GM18907 (cell line): ENCODE data around the gene HSPB6.
"Not testable (repeated sequence)": the region's sequence is repeated elsewhere in the genome, so short reads cannot be mapped to it uniquely, and the experiment has no call there.

Experiments used
- ATAC-seq: cut with Tn5 transposase; IDR thresholded peaks from one replicate; pipeline ENCODE4 v1.9.1; 2021; ENCODE audit warnings: mild to moderate bottlenecking, moderate library complexity; ENCODE audit not compliant: unreplicated experiment

The HSPB6 gene, protein sequence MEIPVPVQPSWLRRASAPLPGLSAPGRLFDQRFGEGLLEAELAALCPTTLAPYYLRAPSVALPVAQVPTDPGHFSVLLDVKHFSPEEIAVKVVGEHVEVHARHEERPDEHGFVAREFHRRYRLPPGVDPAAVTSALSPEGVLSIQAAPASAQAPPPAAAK

DNA sequence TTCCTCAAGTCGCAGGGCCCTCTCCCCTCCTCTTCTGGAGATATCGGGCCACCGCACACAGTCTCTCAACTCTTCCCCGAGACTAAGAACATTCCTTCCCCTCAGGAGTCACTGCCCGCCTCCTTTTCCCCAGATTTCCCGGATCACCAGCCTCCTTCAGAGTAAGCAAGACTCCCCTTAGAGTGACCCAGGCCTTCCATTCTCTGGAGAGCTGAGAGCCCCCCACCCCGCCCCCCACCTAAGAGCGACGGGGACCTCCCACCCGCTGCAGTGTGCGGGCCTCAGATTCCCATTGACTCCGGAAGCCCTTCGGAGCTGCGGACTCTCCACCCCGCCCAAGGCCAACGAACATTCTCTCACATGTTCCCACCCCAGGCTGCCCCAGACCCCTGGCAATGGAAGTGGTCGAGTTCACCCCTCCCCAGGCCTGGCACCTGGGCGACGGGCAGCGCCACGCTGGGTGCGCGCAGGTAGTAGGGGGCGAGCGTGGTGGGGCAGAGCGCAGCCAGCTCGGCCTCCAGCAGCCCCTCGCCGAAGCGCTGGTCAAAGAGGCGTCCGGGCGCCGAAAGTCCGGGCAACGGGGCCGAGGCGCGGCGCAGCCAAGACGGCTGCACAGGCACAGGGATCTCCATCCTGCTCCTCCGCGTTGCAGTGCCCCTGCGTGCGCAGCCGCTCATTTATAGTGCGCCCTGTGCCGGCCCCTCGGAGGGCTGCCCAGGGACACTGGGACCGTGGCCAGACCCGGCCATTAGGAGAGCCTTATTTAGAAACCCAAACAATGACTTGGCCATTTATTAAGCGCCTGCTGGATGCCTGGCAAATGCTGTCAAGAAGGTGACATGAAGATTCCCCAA is at the start of gene HSPB6:
Gene HSPB6, minus strand, starts transcription at position 653 of the 854 bp plus-strand sequence. Its CDS starts 21 bp downstream, at position 632.
- ATAC-seq, result no peak

DNA sequence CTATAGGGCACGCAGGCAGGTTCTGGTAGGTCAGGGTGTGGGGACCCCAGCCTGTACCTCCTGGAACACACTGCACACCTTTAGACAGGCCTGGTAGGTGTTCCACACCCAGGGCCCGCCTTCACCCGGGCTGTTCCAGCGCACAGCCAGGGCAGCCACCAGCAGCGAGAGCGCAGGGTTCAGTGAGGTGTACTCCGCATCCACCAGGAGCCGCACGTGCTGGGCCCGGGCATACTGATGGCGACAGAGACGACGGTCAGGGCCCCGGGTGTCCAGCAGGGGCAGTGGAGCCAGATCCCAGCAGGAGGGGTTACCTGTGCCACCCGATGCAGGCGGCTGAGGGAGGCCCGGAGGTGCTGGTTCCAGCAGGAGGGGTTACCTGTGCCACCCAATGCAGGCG is 49.8 kb upstream of the HSPB6 start:
- no peak for ATAC-seq

DNA sequence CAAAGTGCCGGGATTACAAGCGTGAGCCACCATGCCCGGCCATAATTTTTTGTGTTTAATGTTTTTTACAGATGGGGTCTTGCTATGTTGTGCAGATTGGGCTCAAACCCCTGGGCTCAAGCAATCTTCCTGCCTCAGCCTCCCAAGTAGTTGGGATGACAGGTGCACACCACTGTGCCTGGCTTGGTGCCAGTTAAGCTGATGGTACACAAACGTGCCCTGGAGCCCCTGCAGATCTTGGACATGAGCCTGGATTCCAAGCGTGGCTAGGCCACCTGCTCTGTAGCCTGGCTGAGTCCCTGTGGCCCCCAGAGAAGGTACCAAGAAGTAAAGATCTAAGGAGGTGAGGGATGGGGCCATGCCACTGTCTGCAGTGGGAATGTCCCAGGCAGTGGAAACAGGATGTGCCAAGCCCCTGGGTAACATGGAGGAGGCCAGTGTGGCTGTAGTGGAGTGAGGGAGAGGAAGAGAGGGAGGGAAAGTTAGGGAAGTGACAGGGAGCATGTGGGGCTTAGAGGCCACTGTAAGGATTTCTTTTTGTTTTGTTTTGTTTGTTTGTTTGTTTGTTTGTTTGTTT is 48.8 kb upstream of the HSPB6 start:
- no peak for ATAC-seq

DNA sequence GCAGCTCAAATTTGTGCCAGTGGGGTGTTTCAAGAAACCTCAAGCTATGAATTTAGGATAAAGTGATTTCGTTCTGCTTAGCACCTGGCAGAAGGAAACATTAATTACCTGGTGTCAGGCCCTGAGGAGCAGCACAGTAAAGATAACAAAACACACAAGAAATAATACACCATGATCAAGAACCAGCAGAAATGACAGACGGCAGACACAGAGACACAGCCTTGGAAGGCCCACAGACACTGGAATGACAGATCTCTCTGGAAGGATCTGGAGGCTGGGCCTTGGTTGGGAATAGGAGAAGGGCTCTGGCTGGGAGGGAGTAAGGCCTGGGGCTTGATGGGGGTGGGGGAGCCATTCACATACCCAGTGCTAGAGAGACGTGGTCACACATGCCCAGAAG is 45.0 kb upstream of the HSPB6 start:
- no peak for ATAC-seq

DNA sequence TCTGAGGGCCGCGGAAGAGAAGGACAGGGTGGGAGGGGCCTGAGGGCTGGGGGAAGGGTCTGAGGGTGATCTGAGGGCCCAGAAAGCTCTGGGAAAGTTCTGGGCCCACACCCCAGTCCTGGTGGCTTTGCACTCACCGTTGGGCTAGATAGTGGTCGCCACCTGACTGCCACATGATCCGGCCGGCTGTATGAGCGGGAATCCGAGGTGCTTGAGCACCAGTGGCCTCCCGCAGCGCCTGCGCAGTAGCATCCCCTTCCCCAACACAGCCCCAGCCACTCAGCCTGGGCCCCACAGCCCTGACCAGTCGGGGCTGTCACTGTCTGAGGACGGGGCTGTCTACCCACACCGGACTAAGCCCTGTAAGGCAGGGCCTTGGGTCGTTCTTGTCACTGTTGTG is 40.8 kb upstream of the HSPB6 start:
- ATAC-seq, result no peak

DNA sequence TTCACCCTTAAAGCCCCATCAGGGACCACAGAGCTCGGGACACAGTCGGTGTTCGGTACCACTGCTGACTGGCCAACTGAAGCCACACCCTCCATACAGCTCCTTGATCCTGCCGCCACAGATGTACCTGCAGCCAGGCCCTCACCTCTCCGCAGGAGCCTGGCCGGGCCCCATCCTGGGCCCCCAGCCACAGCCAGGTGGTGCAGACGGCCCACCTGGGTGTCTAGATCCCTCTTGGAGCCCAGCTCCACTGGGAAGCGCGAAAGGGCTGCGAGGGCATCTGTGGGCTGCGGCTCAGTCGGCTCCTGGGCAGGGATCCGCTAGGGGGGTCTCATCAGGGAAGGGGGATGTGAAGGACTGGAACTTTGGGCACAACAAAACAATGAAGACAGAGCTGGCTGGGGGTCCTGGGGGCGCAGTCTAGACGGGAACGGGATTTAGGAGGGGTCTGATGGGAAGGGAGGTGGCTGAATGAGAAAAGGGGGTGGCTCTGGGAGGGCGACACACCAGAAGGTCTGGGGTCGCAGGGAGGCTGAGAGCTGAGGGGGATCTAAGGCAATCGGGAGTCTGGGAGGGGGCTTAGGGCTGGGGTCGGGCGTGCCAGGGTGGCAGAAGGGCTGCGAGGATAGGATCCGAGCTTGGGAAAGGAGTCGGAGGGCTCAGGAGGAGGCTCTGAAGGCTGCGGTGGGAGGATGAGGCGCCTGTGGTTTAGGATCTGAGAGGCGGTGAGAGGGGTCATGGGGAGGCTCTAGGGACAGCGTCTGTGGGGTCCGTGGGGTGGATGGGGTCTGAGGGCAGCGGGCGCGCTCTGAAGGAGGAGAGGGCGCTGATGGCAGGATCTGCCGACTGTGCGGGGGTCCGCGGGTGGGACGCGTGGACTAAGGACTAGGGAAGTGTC is 40.1 kb upstream of the HSPB6 start:
- ATAC-seq, result no peak

DNA sequence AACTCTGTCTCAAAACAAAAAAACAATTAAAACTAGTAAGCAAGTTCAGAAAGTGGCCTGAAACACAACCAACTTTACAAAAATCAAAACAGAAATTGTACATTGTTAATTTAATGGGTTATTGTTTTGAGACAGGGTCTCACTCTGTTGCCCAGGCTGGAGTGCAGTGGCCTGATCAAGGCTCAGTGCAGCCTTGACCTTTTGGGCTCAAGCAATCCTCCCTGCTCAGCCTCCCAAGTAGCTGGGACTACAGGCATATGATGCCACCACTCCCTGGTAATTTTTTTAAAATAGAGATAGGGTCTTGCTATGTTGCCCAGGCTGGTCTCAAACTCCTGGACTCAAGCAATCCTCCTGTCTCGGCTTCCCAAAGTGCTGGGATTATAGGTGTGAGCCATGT is 38.7 kb upstream of the HSPB6 start:
- ATAC-seq, result not testable (repeated sequence)

DNA sequence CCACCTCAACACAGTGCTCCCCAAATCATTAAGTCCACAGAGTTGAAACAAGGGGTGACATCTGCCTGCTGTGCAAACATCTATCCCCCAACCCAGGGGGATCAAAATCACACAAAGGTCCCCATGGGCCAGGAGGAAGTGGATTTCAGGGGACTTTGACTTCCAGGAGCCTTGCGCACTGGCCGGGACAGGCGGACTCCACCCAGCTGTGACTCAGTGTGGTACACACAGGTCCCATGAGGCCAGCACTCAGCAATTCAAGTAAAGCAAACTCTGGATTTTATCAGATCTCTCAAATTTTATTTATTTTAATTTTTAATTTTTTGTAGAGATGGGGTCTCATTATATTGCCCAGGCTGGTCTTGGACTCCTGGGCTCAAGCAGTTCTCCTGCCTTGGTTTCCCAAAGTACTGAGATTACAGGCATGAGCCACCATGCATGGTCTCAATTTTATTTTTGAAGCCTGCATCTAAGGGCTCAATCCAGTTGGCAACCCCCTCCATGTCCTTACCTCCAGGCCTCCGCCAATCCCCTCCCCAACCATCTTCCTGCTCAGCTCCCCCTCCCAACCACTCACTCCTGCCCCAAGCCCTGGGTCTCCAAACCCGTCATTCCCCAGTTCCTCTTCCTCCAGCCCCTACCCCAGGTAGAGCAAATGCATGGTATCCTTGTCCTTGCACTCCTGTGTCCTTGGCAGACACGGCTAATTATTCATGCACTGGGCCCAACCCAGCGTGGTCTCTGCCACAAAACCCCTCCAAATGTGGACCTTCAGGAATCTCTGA is 36.7 kb upstream of the HSPB6 start:
- ATAC-seq, result no peak

DNA sequence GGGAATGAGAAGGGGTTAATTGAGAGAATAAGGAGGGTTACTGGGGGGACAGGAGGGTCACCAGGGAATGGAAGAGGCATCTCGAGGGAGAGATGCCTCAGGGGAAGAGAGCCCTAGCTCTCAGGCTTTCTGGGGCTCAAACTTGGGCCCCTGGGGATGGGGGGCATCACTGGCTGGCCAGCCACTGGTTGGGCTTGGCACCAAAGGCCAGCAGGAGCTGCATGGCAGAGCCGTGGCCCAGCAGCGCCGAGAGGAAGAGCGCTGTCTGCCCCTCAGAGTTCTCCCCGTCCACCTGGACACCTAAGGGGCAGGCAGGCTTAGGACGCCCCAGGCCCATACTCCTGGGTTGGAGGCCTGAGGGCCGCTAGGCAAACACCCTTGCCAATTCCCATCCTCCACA is 36.1 kb upstream of the HSPB6 start:
- ATAC-seq, result no peak

DNA sequence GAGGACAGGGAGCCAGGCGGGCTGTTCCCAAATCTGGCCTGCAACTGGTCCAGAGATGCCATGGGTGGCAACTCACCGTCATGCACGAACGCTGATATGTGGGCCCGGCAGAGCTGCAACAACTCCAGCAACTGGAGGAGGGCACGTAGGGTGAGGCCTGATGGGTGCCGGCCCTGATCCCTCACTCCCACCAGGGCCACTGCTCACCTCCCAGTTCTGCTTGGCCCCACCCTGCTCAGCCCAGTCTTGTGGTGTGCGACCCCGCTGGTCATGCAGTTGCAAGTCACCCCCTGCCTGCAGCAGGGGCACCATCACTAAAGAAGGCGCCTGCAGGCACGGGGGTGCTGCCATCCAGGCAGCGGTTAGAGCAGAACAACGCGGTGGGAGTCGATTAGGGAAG is 35.5 kb upstream of the HSPB6 start:
- ATAC-seq, result no peak

DNA sequence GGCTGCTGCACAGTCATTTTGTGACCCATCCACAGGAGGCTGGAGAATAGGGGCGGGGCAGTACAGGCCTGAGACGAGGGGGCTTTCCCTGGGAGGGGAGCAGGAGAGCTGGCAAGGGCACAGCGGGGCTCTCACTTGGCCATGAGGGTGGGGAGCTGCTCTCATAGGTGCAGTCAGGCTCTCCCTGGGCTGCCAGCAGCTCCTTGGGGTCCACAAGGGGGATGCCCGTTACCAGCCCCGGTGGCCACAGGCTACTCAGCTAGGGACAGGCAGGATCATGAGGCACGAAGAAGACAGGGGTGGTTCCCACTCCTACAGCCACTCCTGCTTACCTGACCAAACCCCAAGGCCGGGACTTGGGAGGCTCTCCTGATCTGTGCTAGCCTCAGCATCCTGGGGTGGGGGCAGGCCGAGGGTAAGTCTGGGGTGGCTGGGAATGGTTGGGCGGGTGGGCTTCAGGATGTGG is 35.0 kb upstream of the HSPB6 start:
- ATAC-seq, result no peak

DNA sequence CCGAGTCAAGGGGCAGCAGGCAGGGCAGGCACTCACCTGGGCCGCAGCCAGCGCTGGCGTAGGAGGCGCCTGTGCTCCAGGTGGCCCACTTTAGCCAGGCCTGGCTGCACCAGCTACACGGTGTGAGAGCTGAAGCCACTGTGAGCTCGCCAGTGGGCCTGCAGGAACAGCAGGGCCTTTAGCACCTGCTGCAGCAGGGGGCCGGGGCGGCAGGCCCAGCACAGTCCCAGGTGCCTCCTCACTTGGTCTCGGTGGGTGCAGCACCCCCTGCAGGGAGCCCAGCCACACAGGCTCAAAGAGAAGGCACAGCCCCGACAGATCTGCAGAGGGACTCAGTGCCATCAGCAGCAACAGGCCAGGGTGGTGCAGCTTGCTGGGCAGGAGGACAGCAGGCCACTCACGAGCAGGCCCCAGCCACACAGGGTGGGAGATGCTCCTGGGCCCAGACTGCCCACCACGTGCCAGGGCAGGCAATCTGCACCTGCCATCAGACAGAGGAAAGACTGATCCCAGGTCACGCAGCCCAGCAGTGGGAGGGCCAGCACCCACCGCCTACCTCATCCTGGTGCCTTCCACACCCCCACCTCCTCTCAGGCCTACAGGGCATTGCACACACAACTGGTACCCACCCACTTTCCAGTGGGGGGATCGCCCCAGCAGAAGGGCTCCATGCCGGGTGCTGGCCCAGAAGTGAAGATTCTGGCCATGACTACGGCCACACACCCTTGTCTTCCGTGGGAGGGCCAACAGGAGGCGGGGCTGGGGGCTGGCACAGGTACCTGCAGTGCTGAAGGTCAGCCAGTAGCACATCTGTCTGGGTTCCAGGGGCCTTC is 34.4 kb upstream of the HSPB6 start:
- no peak for ATAC-seq

DNA sequence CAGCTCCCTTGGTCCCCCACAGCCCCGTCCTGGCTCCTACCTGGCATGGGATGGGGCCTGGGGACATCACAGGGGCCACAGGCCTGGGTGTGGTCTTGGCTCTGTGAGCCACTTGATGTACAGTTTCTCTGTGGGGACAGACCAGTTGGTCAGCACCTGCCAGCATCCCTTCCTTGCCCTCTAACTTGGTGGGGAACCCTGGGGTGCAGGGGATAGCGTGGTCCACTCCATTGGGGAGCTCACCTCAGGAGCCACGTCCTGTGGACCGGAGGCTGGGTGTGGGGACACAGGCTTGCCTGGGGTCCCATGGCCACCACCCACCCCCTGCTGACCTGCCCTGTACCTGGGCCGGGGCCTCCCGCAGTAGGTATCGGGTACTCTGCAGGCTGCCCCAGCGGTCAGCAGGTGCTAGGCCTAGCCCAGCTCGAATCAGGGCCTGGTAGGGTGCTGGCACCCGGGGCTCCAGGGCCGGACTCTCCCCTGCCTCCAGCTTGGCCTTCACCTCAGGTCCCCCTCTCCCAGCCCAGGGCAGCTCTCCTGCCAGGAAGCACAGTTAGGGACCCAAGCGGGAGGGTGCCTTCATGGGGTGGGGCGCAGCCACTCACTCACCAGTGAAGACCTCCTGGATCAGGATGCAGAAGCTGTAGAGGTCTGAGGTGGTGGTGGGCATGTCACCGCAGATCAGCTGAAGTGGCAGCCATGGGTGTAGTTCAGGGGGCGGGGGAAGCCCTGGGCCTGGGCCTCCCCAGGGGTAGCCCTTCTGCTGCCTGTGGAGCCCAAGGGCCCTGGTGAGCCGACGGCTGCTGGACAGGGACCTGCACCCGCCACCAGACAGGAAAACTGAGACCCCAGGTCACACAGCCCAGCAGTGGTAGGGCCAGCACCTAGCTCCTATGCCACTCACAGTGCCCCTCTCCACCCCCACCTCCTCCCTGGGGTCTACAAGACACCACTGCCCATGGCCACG is 33.4 kb upstream of the HSPB6 start:
- no peak for ATAC-seq

DNA sequence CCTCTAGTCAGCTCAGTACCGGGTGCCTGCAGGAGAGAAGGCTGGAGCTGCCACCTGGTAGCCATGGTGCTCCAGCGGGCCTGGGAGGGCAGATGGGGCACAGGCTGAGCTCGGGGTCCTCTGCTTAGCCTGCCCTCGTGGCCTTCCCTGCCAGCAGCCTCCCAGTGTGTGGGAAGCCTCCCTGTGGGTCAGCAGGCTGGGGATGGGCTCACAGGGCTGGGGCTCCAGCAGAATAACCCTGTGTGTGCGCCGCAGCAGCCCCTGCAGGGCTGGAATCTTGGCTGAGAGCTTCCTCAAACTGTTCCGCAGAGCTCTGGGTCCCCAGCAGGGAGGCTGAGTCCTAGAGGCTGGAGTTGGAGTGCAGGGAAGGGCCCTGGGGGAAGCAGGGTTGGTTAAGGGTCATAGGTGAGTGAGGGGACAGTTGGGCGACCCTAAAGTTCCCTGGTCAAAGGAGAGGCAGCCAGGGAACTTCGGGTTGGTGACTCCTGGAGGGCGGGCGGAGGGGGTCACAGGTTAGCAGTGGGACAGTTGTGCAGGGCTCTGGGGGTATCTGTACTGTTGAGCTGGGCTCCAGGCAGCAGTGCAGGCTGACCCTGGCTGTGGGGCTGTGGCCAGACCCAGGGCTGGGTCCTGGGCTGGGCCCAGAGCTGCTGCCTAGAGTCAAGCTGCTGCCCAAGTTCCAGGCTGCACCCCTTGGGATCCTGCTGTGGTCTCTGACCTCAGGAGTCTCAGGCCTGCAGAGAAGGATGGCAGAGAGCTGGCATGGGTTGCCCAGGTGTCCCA is 32.6 kb upstream of the HSPB6 start:
- ATAC-seq, result no peak

DNA sequence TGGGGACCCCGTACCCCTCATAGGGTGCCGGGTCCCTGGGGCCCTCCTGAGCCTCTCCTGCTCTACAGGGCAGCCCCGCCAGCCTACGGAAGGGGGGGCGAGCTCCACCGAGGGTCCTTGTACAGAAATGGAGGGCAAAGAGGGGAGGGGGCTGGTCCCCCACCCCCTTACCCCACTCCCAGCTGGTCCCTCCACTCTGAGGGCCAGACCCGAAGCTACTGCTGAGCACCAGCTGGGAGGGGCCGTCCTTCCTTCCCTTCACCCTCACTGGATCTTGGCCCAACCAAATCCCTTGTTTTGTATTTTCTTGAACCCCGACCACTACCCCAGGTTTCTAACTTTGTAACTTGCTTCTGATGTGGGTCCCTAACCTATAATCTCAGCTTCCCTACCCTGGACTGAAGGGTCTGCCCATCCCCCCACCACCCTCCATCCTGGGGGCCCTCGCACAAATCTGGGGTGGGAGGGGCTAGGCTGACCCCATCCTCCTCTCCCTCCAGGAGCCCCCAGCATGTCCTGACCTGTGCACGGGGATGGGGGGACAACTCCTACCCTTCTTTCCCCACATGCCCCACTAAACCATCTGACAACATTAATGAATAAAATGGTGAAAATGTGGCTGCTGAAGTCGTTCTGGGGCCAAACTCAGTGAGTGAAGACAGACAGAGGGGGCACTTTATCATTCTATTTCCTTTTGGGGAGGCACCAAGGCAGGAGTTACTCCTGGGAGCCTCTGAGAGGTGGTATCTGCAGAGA is 31.6 kb upstream of the HSPB6 start:
- ATAC-seq, result no peak

DNA sequence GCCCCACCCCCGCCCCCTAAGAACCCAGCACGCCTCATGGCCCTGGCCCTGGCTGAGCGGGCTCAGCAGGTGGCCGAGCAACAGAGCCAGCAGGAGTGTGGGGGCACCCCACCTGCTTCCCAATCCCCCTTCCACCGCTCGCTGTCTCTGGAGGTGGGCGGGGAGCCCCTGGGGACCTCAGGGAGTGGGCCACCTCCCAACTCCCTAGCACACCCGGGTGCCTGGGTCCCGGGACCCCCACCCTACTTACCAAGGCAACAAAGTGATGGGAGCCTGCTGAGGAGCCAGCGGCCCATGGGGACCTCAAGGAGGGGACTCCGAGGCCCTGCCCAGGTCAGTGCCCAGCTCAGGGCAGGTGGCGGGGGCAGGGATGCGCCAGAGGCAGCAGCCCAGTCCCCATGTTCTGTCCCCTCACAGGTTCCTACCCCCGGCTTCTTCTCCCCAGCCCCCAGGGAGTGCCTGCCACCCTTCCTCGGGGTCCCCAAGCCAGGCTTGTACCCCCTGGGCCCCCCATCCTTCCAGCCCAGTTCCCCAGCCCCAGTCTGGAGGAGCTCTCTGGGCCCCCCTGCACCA is 30.5 kb upstream of the HSPB6 start:
- no peak for ATAC-seq
